ENCODE measurements around the gene SURF2. TPM values are rescaled to one million over a fixed set of nuclear protein-coding genes. Genes with fewer than 3 reads are reported as not detected.

The SURF2 gene
- total RNA-seq, 1 experiment from 2014 or later = 18.1 TPM

DNA sequence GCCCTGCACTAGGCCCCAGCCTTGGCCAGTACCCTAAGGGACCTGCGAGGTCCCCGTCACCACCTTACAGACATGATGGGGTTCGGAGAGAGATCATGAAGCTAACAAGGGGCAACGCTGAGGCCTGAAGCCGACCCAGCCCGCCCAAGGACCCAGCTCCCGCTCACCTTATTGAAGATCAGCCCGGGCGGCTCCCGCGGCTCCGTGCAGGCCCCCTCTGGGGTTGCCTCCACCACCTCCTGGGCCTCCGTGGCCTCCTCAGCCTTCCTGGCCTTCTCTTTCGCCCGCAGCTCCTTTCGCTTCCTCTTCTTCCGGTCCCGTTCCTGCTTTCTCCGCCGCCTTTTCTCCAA is 24.0 kb upstream of the SURF2 start:
- TF ChIP-seq, protein P1, sequence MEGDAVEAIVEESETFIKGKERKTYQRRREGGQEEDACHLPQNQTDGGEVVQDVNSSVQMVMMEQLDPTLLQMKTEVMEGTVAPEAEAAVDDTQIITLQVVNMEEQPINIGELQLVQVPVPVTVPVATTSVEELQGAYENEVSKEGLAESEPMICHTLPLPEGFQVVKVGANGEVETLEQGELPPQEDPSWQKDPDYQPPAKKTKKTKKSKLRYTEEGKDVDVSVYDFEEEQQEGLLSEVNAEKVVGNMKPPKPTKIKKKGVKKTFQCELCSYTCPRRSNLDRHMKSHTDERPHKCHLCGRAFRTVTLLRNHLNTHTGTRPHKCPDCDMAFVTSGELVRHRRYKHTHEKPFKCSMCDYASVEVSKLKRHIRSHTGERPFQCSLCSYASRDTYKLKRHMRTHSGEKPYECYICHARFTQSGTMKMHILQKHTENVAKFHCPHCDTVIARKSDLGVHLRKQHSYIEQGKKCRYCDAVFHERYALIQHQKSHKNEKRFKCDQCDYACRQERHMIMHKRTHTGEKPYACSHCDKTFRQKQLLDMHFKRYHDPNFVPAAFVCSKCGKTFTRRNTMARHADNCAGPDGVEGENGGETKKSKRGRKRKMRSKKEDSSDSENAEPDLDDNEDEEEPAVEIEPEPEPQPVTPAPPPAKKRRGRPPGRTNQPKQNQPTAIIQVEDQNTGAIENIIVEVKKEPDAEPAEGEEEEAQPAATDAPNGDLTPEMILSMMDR (conservative IDR thresholded peaks at IDR 0.05) = no peak
- TF ChIP-seq EZH2 (IDR thresholded peaks at IDR 0.05; ENCODE audit: low read depth) = no peak
- H3F3A ChIP-seq (ENCODE audit: insufficient read depth, low read depth) = peaks cover 43% of the 10 kb centered on the region
- no peak overlapping the region for H3K4me3 ChIP-seq
- ChIA-PET POLR2A (ENCODE audit: unreplicated experiment) (no interaction called here), CTCF (no interaction called here)
- H3K36me3 ChIP-seq (ENCODE audit: low read depth) = peaks cover 20% of the 10 kb centered on the region; the same call in 1 of the 2 replicates
- H3K4me2 ChIP-seq = no peak overlapping the region
- H3K4me1 ChIP-seq (replicated peaks; ENCODE audit: insufficient read depth) = peaks cover 24% of the 10 kb centered on the region
- no peaks in the 10 kb centered on the region for H3K9me3 ChIP-seq (ENCODE audit: insufficient read depth, low read depth)
- intact Hi-C loops (cut with micrococcal nuclease; ENCODE audit: unreplicated experiment) = no loop called here
- H3K27me3 ChIP-seq (ENCODE audit: insufficient read depth, low read depth) = no peaks in the 10 kb centered on the region
- no peak overlapping the region for H2AFZ ChIP-seq
- H3K9me2 ChIP-seq (ENCODE audit: insufficient read depth) = no peaks in the 10 kb centered on the region
- H4K20me1 ChIP-seq (ENCODE audit: insufficient read depth) = peaks cover 38% of the 10 kb centered on the region
- H3K27ac ChIP-seq = no peak overlapping the region
- no TSS peak for BruUV-seq (replicated peaks)
- peaks cover 33% of the 10 kb centered on the region for H3K79me2 ChIP-seq (ENCODE audit: low read depth)
- no peak for DNase-seq

DNA sequence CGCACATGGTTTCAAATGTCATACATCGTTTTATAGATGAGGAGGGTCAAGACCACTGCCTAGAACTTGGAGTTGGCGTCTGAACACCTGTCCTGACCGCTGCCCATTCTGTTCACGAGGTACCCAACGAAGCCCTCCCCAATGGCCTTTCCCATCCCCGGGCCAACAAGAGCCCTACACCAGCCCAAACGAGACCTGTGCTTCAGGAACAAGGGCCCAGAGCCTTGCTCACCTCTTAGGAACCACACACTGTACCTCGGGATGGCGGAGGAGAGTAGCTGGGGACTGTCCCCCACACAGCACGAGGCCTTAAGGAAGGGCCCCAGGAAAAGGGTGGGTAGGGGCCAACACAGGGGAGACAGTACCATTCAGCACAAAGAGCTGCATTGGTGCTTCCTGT is 23.3 kb upstream of the SURF2 start:
- intact Hi-C loops (cut with micrococcal nuclease; ENCODE audit: unreplicated experiment) = no loop called here
- TF ChIP-seq, protein P1 (conservative IDR thresholded peaks at IDR 0.05) = no peak
- no peak for TF ChIP-seq EZH2 (IDR thresholded peaks at IDR 0.05; ENCODE audit: low read depth)
- no peak overlapping the region for H3K4me3 ChIP-seq
- H3F3A ChIP-seq (ENCODE audit: insufficient read depth, low read depth) = peaks cover 44% of the 10 kb centered on the region
- no peaks in the 10 kb centered on the region for H3K9me3 ChIP-seq (ENCODE audit: insufficient read depth, low read depth)
- peaks cover 33% of the 10 kb centered on the region for H3K79me2 ChIP-seq (ENCODE audit: low read depth)
- H3K4me1 ChIP-seq (replicated peaks; ENCODE audit: insufficient read depth) = peaks cover 24% of the 10 kb centered on the region
- POLR2A ChIA-PET (ENCODE audit: unreplicated experiment) = no interaction called here
- no peaks in the 10 kb centered on the region for H3K9me2 ChIP-seq (ENCODE audit: insufficient read depth)
- no peak overlapping the region for H2AFZ ChIP-seq
- H3K27ac ChIP-seq = no peak overlapping the region
- peaks cover 20% of the 10 kb centered on the region; the same call in 1 of the 2 replicates for H3K36me3 ChIP-seq (ENCODE audit: low read depth)
- DNase-seq = no peak
- BruUV-seq (replicated peaks) = no TSS peak
- CTCF ChIA-PET = interaction anchor here (0.5 kb wide), 1 partner anchor 165 kb away, joined by 4 read pairs; no protein-coding TSS in a partner anchor
- peaks cover 38% of the 10 kb centered on the region for H4K20me1 ChIP-seq (ENCODE audit: insufficient read depth)
- no peaks in the 10 kb centered on the region for H3K27me3 ChIP-seq (ENCODE audit: insufficient read depth, low read depth)
- H3K4me2 ChIP-seq = no peak overlapping the region

DNA sequence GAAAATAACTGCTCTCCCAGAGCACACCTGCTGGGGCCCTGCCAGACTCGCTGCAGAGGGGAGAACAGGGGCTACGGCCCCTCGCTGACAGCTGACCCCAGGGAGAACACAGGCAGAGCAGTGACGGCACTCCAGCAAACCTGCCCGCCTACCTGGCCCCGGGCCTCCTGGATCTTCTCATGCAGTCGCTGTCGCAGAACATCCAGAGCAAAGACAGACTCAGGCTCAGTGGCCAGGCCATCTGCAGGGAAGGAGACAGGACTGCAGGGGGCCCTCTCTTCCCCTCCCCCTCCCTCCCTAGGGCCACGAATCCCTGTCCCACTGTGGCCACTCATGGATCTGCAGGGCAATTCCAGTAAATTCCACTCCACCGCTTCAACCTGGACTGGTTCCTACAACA is 22.8 kb upstream of the SURF2 start:
- Histone ChIP-seq H2AFZ (no peak overlapping the region), H4K20me1 (ENCODE audit: insufficient read depth) (peaks cover 38% of the 10 kb centered on the region), H3K36me3 (ENCODE audit: low read depth) (peaks cover 20% of the 10 kb centered on the region; the same call in 1 of the 2 replicates), H3F3A (ENCODE audit: insufficient read depth, low read depth) (peaks cover 44% of the 10 kb centered on the region), H3K9me3 (ENCODE audit: insufficient read depth, low read depth) (no peaks in the 10 kb centered on the region), H3K4me3 (no peak overlapping the region), H3K4me2 (peak overlapping the region; percentile 88), H3K9me2 (ENCODE audit: insufficient read depth) (no peaks in the 10 kb centered on the region), H3K27ac (no peak overlapping the region), H3K4me1 (replicated peaks; ENCODE audit: insufficient read depth) (peaks cover 24% of the 10 kb centered on the region), H3K79me2 (ENCODE audit: low read depth) (peaks cover 33% of the 10 kb centered on the region), H3K27me3 (ENCODE audit: insufficient read depth, low read depth) (no peaks in the 10 kb centered on the region)
- no TSS peak for BruUV-seq (replicated peaks)
- DNase-seq = no peak
- TF ChIP-seq, protein P1 (conservative IDR thresholded peaks at IDR 0.05) = no peak
- TF ChIP-seq EZH2 (IDR thresholded peaks at IDR 0.05; ENCODE audit: low read depth) = no peak
- intact Hi-C loops (cut with micrococcal nuclease; ENCODE audit: unreplicated experiment) = no loop called here
- ChIA-PET CTCF (interaction anchor here (0.5 kb wide), 1 partner anchor 165 kb away, joined by 4 read pairs; no protein-coding TSS in a partner anchor), POLR2A (ENCODE audit: unreplicated experiment) (interaction anchor here (0.6 kb wide), 1 partner anchor 1600 kb away, joined by 5 read pairs; no protein-coding TSS in a partner anchor)
